ENCODE results near the gene LHFPL2. TPM values are rescaled to one million over a fixed set of nuclear protein-coding genes. Genes with fewer than 3 reads are reported as not detected.
A peak's percentile ranks its signal among the peaks of the same experiment; 100 is the strongest.

Gene LHFPL2
- total and polyA plus RNA-seq, 9 of the 15 experiments (the other 6 are each of a cell fraction or from before 2014, with no cell fraction given), result 1.0 to 6.6 (median 4.6) TPM

DNA sequence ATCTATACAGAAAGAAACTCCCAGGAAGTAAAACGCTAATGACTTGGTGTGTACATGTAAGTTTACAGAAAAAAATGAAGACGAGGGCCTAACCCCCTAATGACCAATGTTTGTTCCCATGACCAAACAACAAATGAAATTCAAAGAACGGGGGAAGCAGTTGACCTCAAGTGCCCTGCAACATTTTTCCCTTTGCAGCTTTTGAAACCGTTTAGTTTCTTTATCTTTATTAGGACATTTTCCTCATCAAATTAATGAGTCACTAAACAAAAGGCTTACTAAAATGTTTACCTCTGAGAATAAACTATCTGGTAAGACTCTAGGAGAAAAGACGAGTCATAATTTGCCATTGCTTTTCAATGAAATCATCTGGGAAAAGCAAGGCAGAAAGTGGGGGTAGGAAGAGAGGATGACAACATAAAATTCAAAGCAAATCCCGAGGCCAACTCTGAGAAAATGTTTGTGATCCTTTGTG, 57.4 kb downstream of the LHFPL2 start:
- no peaks in the 10 kb centered on the region for H3K9me3 ChIP-seq (replicated peaks; ENCODE audit: control insufficient read depth, insufficient read depth, low read depth, low read length)
- DNase-seq (ENCODE audit: extremely low read depth in 1 of 4, low spot score in 3 of 4) (no peak), FAIRE-seq (no peak), ATAC-seq (no peak)
- no TSS peak for BruUV-seq (replicated peaks)
- ChIA-PET CTCF (ENCODE audit: low intra/inter-chr PET ratio) (no interaction called here), POLR2A (no interaction called here)
- no peak overlapping the region for H3K27ac ChIP-seq (ENCODE audit: extremely low read depth, low read depth, low read length)
- 20% methylated on average over 6 of the region's 6 CpGs for WGBS (ENCODE audit: insufficient coverage, low coverage, missing lambda C conversion rate)
- H3K4me2 ChIP-seq (ENCODE audit: insufficient read depth, low read length), result no peak overlapping the region
- no peaks in the 10 kb centered on the region for H3K9me1 ChIP-seq (ENCODE audit: control insufficient read depth, insufficient read depth, low read length)
- in situ Hi-C loops (cut with MboI), result no loop called here
- no peaks in the 10 kb centered on the region for H3K27me3 ChIP-seq (ENCODE audit: control insufficient read depth in 2 of 2, insufficient read depth in 2 of 2, low read length in 2 of 2)
- H3K4me1 ChIP-seq (replicated peaks in 1 of 2; ENCODE audit: control insufficient read depth in 2 of 2, insufficient read depth in 2 of 2, low read length in 2 of 2), result peaks cover 3 to 35% of the 10 kb centered on the region in 2 experiments; a peak in 4 of 5 replicates
- 0 out of 2 replicates have a peak, but pooled peaks have one; percentile 16 for TF ChIP-seq ELF1 (tag; IDR thresholded peaks at IDR 0.05)
- TF ChIP-seq, protein P1, sequence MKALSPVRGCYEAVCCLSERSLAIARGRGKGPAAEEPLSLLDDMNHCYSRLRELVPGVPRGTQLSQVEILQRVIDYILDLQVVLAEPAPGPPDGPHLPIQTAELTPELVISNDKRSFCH (CRISPR knock-in tag; IDR thresholded peaks at IDR 0.05), result no peak
- TF ChIP-seq, protein P1 (tag; IDR thresholded peaks at IDR 0.05), result no peak
- TF ChIP-seq, protein P2, sequence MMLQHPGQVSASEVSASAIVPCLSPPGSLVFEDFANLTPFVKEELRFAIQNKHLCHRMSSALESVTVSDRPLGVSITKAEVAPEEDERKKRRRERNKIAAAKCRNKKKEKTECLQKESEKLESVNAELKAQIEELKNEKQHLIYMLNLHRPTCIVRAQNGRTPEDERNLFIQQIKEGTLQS (IDR thresholded peaks at IDR 0.05), result peak; percentile 43
- TF ChIP-seq, protein P2 (CRISPR knock-in tag; conservative IDR thresholded peaks at IDR 0.05), result no peak
- TF ChIP-seq MBD2 (IDR thresholded peaks at IDR 0.05; ENCODE audit: borderline replicate concordance, low read depth), result no peak
- H2AFZ ChIP-seq (ENCODE audit: low read depth, low read length), result no peak overlapping the region
- no peak overlapping the region for H3K9ac ChIP-seq (ENCODE audit: insufficient read depth in 1 of 2, low read depth in 2 of 2, low read length in 2 of 2)
- intact Hi-C loops (cut with micrococcal nuclease), result no loop called here
- H3K79me2 ChIP-seq (ENCODE audit: control insufficient read depth, insufficient read depth, low read length), result no peaks in the 10 kb centered on the region
- H4K20me1 ChIP-seq (replicated peaks; ENCODE audit: control insufficient read depth, insufficient read depth, low read length), result peaks cover 7% of the 10 kb centered on the region; the same call in 1 of the 2 replicates
- no peaks in the 10 kb centered on the region for H3K36me3 ChIP-seq (ENCODE audit: control insufficient read depth, insufficient read depth, low read length)
- H3K4me3 ChIP-seq, result no peak overlapping the region

Data from K562 (cell line).